ENCODE measurements around the gene KRT34.
"Not testable (repeated sequence)": the region's sequence is repeated elsewhere in the genome, so short reads cannot be mapped to it uniquely, and the experiment has no call there.

The KRT34 gene

GRCh38 chr17:41415411-41415810 lies 33.3 kb upstream of the KRT34 start:
- TF ChIP-seq GATA1 (IDR thresholded peaks at IDR 0.05; ENCODE audit: low read depth, low read length) (no peak), POLR2A (IDR thresholded peaks at IDR 0.05; ENCODE audit: low read length) (no peak)
- no peak for DNase-seq

GRCh38 chr17:41413982-41414381 lies 31.9 kb upstream of the KRT34 start:
- TF ChIP-seq POLR2A (IDR thresholded peaks at IDR 0.05; ENCODE audit: low read length) (no peak), GATA1 (IDR thresholded peaks at IDR 0.05; ENCODE audit: low read depth, low read length) (no peak)
- no peak for DNase-seq

- TF ChIP-seq GATA1 (IDR thresholded peaks at IDR 0.05; ENCODE audit: low read depth, low read length): no peak
- TF ChIP-seq POLR2A (IDR thresholded peaks at IDR 0.05; ENCODE audit: low read length): no peak
- no peak for DNase-seq
These were observed 31.3 kb upstream of the KRT34 start for GRCh38 chr17:41413353-41413957.

- no peak for TF ChIP-seq POLR2A (IDR thresholded peaks at IDR 0.05; ENCODE audit: low read length)
- TF ChIP-seq GATA1 (IDR thresholded peaks at IDR 0.05; ENCODE audit: low read depth, low read length): no peak
- no peak for DNase-seq
These were observed 29.1 kb upstream of the KRT34 start for GRCh38 chr17:41411072-41411840.

- TF ChIP-seq POLR2A (IDR thresholded peaks at IDR 0.05; ENCODE audit: low read length) (no peak), GATA1 (IDR thresholded peaks at IDR 0.05; ENCODE audit: low read depth, low read length) (no peak)
- DNase-seq: no peak
These were observed 25.1 kb upstream of the KRT34 start for GRCh38 chr17:41407226-41407625.

GRCh38 chr17:41406205-41406604 lies 24.1 kb upstream of the KRT34 start:
- no peak for DNase-seq

GRCh38 chr17:41404024-41404671 lies 22.0 kb upstream of the KRT34 start:
- no peak for DNase-seq
- no peak for TF ChIP-seq GATA1 (IDR thresholded peaks at IDR 0.05; ENCODE audit: low read depth, low read length)
- no peak for TF ChIP-seq POLR2A (IDR thresholded peaks at IDR 0.05; ENCODE audit: low read length)

More at GRCh38 chr17:41406205-41406604, 24.1 kb upstream of the KRT34 start:
- TF ChIP-seq GATA1 (IDR thresholded peaks at IDR 0.05; ENCODE audit: low read depth, low read length) (no peak), POLR2A (IDR thresholded peaks at IDR 0.05; ENCODE audit: low read length) (no peak)

- DNase-seq: no peak
- TF ChIP-seq POLR2A (IDR thresholded peaks at IDR 0.05; ENCODE audit: low read length): no peak
- no peak for TF ChIP-seq GATA1 (IDR thresholded peaks at IDR 0.05; ENCODE audit: low read depth, low read length)
These were observed 21.4 kb upstream of the KRT34 start for GRCh38 chr17:41403404-41404023.

- TF ChIP-seq POLR2A (IDR thresholded peaks at IDR 0.05; ENCODE audit: low read length) (no peak), GATA1 (IDR thresholded peaks at IDR 0.05; ENCODE audit: low read depth, low read length) (no peak)
- DNase-seq: no peak
These were observed 20.1 kb upstream of the KRT34 start for GRCh38 chr17:41402161-41402560.

- DNase-seq: no peak
- TF ChIP-seq POLR2A (IDR thresholded peaks at IDR 0.05; ENCODE audit: low read length) (no peak), GATA1 (IDR thresholded peaks at IDR 0.05; ENCODE audit: low read depth, low read length) (no peak)
These were observed 15.0 kb upstream of the KRT34 start, which contains the start of gene KRT31 for GRCh38 chr17:41396996-41397660. KRT31 (minus strand) TSS chr17:41397608; CDS start chr17:41397539, 69 bp downstream.

GRCh38 chr17:41396340-41396739 lies 14.2 kb upstream of the KRT34 start:
- no peak for TF ChIP-seq GATA1 (IDR thresholded peaks at IDR 0.05; ENCODE audit: low read depth, low read length)
- no peak for TF ChIP-seq POLR2A (IDR thresholded peaks at IDR 0.05; ENCODE audit: low read length)

GRCh38 chr17:41395611-41396010 lies 13.5 kb upstream of the KRT34 start:
- TF ChIP-seq GATA1 (IDR thresholded peaks at IDR 0.05; ENCODE audit: low read depth, low read length) (no peak), POLR2A (IDR thresholded peaks at IDR 0.05; ENCODE audit: low read length) (no peak)
- DNase-seq: no peak

More at GRCh38 chr17:41396340-41396739, 14.2 kb upstream of the KRT34 start:
- DNase-seq: no peak

- not testable (repeated sequence) for DNase-seq
These were observed 12.9 kb upstream of the KRT34 start for GRCh38 chr17:41395044-41395443.
